H1 (cell line): Measurements from ENCODE around the gene CACNA2D3. TPM values are rescaled to one million over a fixed set of nuclear protein-coding genes. Genes with fewer than 3 reads are reported as not detected.

Experiments used
- JUND ChIP-seq: IDR thresholded peaks from 2 replicates; pipeline ENCODE4 v1.6.1; 2011; ENCODE audit warnings: mild to moderate bottlenecking, improper control_type of control experiment, low read length
- SP2 ChIP-seq: IDR thresholded peaks from 2 replicates; pipeline ENCODE4 v1.6.1; 2012; ENCODE audit warnings: mild to moderate bottlenecking, low read length, inconsistent platforms
- polyA plus RNA-seq, 7 experiments: library from polyadenylated mRNA; depleted of rRNA in 3 of 7; stranded (reverse) in 5 of 7; unstranded in 2 of 7; fragments of >200 nt in 5 of 7; fragments of 200-250 nt in 2 of 7; gene quantifications; 1 replicate in 5 of 7; 2 replicates in 1 of 7; 4 replicates in 1 of 7; pipeline versions ENCODE4 v1.2.1 to v1.2.3, GENCODE V29; 2011 to 2013; ENCODE audit warnings: missing spikeins in 2 of 7, mixed read lengths in 2 of 7
- total RNA-seq: library from RNA; stranded (reverse); fragmentation: NEBNext Ultra II Directional; extraction: Animal tissue kit (Norgen Biotek cat#: 25700); gene quantifications from 2 replicates; pipeline ENCODE4 v1.2.1, GENCODE V29; 2021
- TF ChIP-seq, protein P1 (sequence below): fragments of 300-600 bp; sonication (generic); IDR thresholded peaks from 2 replicates; pipeline ENCODE4 v1.7.1; 2012; ENCODE audit warnings: low read length, moderate library complexity, mild to moderate bottlenecking, inconsistent platforms; ENCODE audit not compliant: insufficient replicate concordance

Gene CACNA2D3
- total and polyA plus RNA-seq, 2 of the 8 experiments (the other 6 are each of a cell fraction or from before 2014, with no cell fraction given) = 1.5 to 1.8 TPM

DNA sequence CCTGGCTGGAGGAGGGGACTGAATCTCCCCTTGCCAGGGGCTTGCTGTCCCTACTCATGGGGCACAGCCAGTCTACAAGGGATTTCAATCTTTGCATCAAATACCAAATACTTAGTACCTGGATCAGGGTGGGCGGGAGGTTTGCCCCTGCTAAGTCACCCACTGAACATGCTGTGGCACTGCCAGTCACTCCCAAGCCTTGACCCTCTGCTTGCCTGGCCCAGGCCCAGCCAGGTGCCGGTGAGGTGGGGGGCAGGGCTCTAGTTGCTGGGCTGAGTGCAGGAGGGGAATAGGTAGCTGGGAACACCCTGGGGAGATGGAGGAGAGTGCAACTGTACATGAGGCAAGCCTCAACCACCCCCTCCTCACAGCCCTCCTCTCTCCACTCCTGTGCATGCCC lies 941.8 kb downstream of the CACNA2D3 start (continued):
- TF ChIP-seq, protein P1, sequence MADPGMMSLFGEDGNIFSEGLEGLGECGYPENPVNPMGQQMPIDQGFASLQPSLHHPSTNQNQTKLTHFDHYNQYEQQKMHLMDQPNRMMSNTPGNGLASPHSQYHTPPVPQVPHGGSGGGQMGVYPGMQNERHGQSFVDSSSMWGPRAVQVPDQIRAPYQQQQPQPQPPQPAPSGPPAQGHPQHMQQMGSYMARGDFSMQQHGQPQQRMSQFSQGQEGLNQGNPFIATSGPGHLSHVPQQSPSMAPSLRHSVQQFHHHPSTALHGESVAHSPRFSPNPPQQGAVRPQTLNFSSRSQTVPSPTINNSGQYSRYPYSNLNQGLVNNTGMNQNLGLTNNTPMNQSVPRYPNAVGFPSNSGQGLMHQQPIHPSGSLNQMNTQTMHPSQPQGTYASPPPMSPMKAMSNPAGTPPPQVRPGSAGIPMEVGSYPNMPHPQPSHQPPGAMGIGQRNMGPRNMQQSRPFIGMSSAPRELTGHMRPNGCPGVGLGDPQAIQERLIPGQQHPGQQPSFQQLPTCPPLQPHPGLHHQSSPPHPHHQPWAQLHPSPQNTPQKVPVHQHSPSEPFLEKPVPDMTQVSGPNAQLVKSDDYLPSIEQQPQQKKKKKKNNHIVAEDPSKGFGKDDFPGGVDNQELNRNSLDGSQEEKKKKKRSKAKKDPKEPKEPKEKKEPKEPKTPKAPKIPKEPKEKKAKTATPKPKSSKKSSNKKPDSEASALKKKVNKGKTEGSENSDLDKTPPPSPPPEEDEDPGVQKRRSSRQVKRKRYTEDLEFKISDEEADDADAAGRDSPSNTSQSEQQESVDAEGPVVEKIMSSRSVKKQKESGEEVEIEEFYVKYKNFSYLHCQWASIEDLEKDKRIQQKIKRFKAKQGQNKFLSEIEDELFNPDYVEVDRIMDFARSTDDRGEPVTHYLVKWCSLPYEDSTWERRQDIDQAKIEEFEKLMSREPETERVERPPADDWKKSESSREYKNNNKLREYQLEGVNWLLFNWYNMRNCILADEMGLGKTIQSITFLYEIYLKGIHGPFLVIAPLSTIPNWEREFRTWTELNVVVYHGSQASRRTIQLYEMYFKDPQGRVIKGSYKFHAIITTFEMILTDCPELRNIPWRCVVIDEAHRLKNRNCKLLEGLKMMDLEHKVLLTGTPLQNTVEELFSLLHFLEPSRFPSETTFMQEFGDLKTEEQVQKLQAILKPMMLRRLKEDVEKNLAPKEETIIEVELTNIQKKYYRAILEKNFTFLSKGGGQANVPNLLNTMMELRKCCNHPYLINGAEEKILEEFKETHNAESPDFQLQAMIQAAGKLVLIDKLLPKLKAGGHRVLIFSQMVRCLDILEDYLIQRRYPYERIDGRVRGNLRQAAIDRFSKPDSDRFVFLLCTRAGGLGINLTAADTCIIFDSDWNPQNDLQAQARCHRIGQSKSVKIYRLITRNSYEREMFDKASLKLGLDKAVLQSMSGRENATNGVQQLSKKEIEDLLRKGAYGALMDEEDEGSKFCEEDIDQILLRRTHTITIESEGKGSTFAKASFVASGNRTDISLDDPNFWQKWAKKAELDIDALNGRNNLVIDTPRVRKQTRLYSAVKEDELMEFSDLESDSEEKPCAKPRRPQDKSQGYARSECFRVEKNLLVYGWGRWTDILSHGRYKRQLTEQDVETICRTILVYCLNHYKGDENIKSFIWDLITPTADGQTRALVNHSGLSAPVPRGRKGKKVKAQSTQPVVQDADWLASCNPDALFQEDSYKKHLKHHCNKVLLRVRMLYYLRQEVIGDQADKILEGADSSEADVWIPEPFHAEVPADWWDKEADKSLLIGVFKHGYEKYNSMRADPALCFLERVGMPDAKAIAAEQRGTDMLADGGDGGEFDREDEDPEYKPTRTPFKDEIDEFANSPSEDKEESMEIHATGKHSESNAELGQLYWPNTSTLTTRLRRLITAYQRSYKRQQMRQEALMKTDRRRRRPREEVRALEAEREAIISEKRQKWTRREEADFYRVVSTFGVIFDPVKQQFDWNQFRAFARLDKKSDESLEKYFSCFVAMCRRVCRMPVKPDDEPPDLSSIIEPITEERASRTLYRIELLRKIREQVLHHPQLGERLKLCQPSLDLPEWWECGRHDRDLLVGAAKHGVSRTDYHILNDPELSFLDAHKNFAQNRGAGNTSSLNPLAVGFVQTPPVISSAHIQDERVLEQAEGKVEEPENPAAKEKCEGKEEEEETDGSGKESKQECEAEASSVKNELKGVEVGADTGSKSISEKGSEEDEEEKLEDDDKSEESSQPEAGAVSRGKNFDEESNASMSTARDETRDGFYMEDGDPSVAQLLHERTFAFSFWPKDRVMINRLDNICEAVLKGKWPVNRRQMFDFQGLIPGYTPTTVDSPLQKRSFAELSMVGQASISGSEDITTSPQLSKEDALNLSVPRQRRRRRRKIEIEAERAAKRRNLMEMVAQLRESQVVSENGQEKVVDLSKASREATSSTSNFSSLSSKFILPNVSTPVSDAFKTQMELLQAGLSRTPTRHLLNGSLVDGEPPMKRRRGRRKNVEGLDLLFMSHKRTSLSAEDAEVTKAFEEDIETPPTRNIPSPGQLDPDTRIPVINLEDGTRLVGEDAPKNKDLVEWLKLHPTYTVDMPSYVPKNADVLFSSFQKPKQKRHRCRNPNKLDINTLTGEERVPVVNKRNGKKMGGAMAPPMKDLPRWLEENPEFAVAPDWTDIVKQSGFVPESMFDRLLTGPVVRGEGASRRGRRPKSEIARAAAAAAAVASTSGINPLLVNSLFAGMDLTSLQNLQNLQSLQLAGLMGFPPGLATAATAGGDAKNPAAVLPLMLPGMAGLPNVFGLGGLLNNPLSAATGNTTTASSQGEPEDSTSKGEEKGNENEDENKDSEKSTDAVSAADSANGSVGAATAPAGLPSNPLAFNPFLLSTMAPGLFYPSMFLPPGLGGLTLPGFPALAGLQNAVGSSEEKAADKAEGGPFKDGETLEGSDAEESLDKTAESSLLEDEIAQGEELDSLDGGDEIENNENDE = no peak
- TF ChIP-seq JUND (no peak), SP2 (no peak)
- TF ChIP-seq, all 59 proteins: peak for 0
